Mammary epithelial cell (primary cell): ENCODE results near the gene CYTIP.

ENCODE experiments used
- CTCF ChIP-seq, 2 donors: IDR thresholded peaks in 1 of 2; conservative IDR thresholded peaks in 1 of 2; 2 replicates each; pipeline ENCODE4 v1.5.1; 2011 to 2012; ENCODE audit warnings: inconsistent platforms in 2 of 2, low read length in 2 of 2, mild to moderate bottlenecking in 2 of 2, control low read depth in 1 of 2, low read depth in 1 of 2; ENCODE audit not compliant: insufficient read depth in 1 of 2; ENCODE audit errors: extremely low read depth in 1 of 2
- EZH2 ChIP-seq: IDR thresholded peaks from 2 replicates; pipeline ENCODE4 v1.6.1; 2012; ENCODE audit warnings: low read length, inconsistent platforms, borderline replicate concordance

DNA sequence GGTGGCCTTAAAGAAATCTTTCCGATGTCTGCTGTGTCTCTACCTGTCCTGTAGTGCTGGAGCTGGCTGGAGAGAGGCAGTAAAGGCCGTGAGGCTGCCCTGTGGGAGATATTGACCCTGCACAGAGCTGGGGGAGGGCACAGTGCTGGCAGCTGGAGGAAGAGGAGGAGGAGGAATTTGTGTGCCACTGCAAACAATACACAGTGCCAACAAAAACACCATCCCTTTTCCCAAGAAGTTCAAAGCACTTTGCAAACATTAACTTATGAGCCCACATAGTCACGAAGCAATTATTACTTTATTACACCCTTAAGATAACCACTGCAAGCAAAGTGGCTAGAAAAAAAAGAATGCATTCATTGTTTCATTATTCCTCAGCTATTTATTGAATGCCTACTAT lies 45.0 kb upstream of the CYTIP start:
- TF ChIP-seq CTCF (conservative IDR thresholded peaks at IDR 0.05 in 1 of 2, IDR thresholded peaks at IDR 0.05 in 1 of 2; ENCODE audit: extremely low read depth in 1 of 2, insufficient read depth in 1 of 2, low read depth in 1 of 2, low read length in 2 of 2) (no peak), EZH2 (no peak)
